Upper lobe of left lung (tissue), 4 donors: ENCODE measurements around the gene FAM120AOS.

Experiments used
- POLR2A ChIP-seq, 4 donors: fragments of 450-650 bp; IDR thresholded peaks; one replicate each; pipeline ENCODE4 v1.5.1; 2016 to 2017; ENCODE audit warnings: antibody characterized with exemption in 4 of 4, mild to moderate bottlenecking in 2 of 4
- TF ChIP-seq, protein P1 (sequence below), 6 experiments: fragments of 450-650 bp in 4 of 6; fragments of 200-600 bp in 2 of 6; sonication (generic) in 2 of 6; IDR thresholded peaks; one replicate each; pipeline ENCODE4 v1.5.1; 2016 to 2019; ENCODE audit warnings: antibody characterized with exemption in 6 of 6

- no peak for TF ChIP-seq POLR2A (IDR thresholded peaks at IDR 0.05)
- TF ChIP-seq, protein P1, sequence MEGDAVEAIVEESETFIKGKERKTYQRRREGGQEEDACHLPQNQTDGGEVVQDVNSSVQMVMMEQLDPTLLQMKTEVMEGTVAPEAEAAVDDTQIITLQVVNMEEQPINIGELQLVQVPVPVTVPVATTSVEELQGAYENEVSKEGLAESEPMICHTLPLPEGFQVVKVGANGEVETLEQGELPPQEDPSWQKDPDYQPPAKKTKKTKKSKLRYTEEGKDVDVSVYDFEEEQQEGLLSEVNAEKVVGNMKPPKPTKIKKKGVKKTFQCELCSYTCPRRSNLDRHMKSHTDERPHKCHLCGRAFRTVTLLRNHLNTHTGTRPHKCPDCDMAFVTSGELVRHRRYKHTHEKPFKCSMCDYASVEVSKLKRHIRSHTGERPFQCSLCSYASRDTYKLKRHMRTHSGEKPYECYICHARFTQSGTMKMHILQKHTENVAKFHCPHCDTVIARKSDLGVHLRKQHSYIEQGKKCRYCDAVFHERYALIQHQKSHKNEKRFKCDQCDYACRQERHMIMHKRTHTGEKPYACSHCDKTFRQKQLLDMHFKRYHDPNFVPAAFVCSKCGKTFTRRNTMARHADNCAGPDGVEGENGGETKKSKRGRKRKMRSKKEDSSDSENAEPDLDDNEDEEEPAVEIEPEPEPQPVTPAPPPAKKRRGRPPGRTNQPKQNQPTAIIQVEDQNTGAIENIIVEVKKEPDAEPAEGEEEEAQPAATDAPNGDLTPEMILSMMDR (IDR thresholded peaks at IDR 0.05): no peak
Observed at GRCh38 chr9:93447655-93448054, 5.7 kb downstream of the FAM120AOS start.
